ENCODE results near the gene CCDC92B.

- TF ChIP-seq CTCF (IDR thresholded peaks at IDR 0.05) (no peak), EP300 (IDR thresholded peaks at IDR 0.05; ENCODE audit: low read depth) (no peak)
These were observed 42.4 kb downstream of the CCDC92B start for GRCh38 chr17:2706911-2707510.

All from transverse colon (tissue), 3 donors.